ENCODE results near the gene PRSS1.
"Not testable (repeated sequence)": the region's sequence is repeated elsewhere in the genome, so short reads cannot be mapped to it uniquely, and the experiment has no call there.

Gene PRSS1

DNA sequence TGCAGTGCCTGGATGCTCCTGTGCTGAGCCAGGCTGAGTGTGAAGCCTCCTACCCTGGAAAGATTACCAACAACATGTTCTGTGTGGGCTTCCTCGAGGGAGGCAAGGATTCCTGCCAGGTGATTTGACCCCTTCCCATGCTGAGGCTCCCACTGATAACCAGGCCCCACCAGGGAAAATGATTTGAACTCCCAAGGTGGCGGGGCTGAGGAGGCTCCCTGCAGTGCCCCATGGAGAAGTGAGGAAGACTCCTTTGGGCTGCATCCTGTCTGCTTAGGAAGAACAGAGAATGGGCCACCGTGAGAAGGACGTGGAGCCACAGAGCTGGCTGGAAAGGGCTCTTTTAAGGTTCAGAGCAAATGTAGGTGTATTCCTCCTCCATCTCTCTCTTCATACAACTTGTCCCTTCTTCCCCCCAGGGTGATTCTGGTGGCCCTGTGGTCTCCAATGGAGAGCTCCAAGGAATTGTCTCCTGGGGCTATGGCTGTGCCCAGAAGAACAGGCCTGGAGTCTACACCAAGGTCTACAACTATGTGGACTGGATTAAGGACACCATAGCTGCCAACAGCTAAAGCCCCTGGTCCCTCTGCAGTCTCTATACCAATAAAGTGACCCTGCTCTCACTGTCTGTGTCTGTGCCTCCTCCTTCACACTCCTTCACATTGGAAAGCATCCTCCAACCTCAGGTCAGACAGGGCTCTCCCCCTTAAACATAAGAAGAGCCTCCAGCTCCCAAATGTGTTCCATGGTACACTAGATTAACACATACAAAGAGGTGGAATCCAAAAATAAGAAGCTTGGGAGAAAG, 24.9 kb downstream of the PRSS1 start:
- H3K4me2 ChIP-seq = no peak overlapping the region
- no peak overlapping the region for H3K9ac ChIP-seq
- no peaks in the 10 kb centered on the region for H3K36me3 ChIP-seq (ENCODE audit: insufficient read depth)
- H3K27ac ChIP-seq = no peak overlapping the region
- TF ChIP-seq, protein P1, sequence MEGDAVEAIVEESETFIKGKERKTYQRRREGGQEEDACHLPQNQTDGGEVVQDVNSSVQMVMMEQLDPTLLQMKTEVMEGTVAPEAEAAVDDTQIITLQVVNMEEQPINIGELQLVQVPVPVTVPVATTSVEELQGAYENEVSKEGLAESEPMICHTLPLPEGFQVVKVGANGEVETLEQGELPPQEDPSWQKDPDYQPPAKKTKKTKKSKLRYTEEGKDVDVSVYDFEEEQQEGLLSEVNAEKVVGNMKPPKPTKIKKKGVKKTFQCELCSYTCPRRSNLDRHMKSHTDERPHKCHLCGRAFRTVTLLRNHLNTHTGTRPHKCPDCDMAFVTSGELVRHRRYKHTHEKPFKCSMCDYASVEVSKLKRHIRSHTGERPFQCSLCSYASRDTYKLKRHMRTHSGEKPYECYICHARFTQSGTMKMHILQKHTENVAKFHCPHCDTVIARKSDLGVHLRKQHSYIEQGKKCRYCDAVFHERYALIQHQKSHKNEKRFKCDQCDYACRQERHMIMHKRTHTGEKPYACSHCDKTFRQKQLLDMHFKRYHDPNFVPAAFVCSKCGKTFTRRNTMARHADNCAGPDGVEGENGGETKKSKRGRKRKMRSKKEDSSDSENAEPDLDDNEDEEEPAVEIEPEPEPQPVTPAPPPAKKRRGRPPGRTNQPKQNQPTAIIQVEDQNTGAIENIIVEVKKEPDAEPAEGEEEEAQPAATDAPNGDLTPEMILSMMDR (conservative IDR thresholded peaks at IDR 0.05; ENCODE audit: low read depth, low read length) = no peak
- no peaks in the 10 kb centered on the region for H3K27me3 ChIP-seq (ENCODE audit: insufficient read depth, low read depth)
- peaks cover 36% of the 10 kb centered on the region for H3K4me1 ChIP-seq (ENCODE audit: low read depth, poor library complexity, severe bottlenecking)
- H2AFZ ChIP-seq (ENCODE audit: low read depth) = no peak overlapping the region
- no peak overlapping the region for H3K4me3 ChIP-seq (IDR thresholded peaks at IDR 0.05; ENCODE audit: insufficient read depth, low read depth, low read length)
- no peaks in the 10 kb centered on the region for H3K79me2 ChIP-seq (ENCODE audit: insufficient read depth, low read depth)
- H4K20me1 ChIP-seq (ENCODE audit: insufficient read depth) = no peaks in the 10 kb centered on the region

- TF ChIP-seq, protein P1 (conservative IDR thresholded peaks at IDR 0.05; ENCODE audit: low read depth, low read length) = no peak
- H4K20me1 ChIP-seq (ENCODE audit: insufficient read depth) = no peaks in the 10 kb centered on the region
Measured at GRCh38 chr7:142774826-142775225, 25.6 kb downstream of the PRSS1 start.

GRCh38 chr7:142775351-142776115, 26.3 kb downstream of the PRSS1 start:
- not testable (repeated sequence) for H3K36me3 ChIP-seq (ENCODE audit: insufficient read depth); H3K9ac ChIP-seq; H3K4me3 ChIP-seq (IDR thresholded peaks at IDR 0.05; ENCODE audit: insufficient read depth, low read depth, low read length); H4K20me1 ChIP-seq (ENCODE audit: insufficient read depth); H2AFZ ChIP-seq (ENCODE audit: low read depth); H3K27me3 ChIP-seq (ENCODE audit: insufficient read depth, low read depth); H3K79me2 ChIP-seq (ENCODE audit: insufficient read depth, low read depth); H3K27ac ChIP-seq; H3K4me2 ChIP-seq
- peaks cover 22% of the 10 kb centered on the region for H3K4me1 ChIP-seq (ENCODE audit: low read depth, poor library complexity, severe bottlenecking)

More at GRCh38 chr7:142774826-142775225, 25.6 kb downstream of the PRSS1 start:
- Histone ChIP-seq H3K27ac (no peak overlapping the region), H2AFZ (ENCODE audit: low read depth) (no peak overlapping the region), H3K36me3 (ENCODE audit: insufficient read depth) (no peaks in the 10 kb centered on the region), H3K27me3 (ENCODE audit: insufficient read depth, low read depth) (no peaks in the 10 kb centered on the region), H3K9ac (no peak overlapping the region), H3K4me2 (no peak overlapping the region), H3K79me2 (ENCODE audit: insufficient read depth, low read depth) (no peaks in the 10 kb centered on the region), H3K4me3 (IDR thresholded peaks at IDR 0.05; ENCODE audit: insufficient read depth, low read depth, low read length) (no peak overlapping the region), H3K4me1 (ENCODE audit: low read depth, poor library complexity, severe bottlenecking) (peaks cover 30% of the 10 kb centered on the region)

- H3K4me2 ChIP-seq = no peak overlapping the region
Measured at GRCh38 chr7:142776206-142776844, 27.1 kb downstream of the PRSS1 start.

DNA sequence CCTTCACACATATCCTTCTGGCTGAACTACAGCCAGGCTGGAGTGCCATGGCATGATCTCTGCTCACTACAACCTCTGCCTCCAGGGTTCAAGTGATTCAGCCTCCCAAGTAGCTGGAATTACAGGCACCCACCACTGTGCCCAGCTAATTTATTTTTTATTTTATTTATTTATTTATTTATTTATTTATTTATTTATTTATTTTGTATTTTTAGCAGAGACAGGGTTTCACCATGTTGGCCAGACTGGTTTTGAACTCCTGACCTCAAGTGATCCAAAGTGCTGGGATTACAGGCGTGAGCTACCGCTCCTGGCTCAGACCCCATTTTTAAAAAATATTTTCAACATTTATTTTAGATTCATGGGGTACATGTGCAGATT, 27.6 kb downstream of the PRSS1 start:
- H2AFZ ChIP-seq (ENCODE audit: low read depth); H4K20me1 ChIP-seq (ENCODE audit: insufficient read depth); H3K79me2 ChIP-seq (ENCODE audit: insufficient read depth, low read depth); H3K36me3 ChIP-seq (ENCODE audit: insufficient read depth); H3K4me2 ChIP-seq; H3K27ac ChIP-seq; H3K4me3 ChIP-seq (IDR thresholded peaks at IDR 0.05; ENCODE audit: insufficient read depth, low read depth, low read length); H3K4me1 ChIP-seq (ENCODE audit: low read depth, poor library complexity, severe bottlenecking); H3K27me3 ChIP-seq (ENCODE audit: insufficient read depth, low read depth); H3K9ac ChIP-seq: not testable (repeated sequence)

More at GRCh38 chr7:142776206-142776844, 27.1 kb downstream of the PRSS1 start:
- Histone ChIP-seq H2AFZ (ENCODE audit: low read depth) (no peak overlapping the region), H3K4me1 (ENCODE audit: low read depth, poor library complexity, severe bottlenecking) (peaks cover 15% of the 10 kb centered on the region), H3K27me3 (ENCODE audit: insufficient read depth, low read depth) (no peaks in the 10 kb centered on the region), H3K27ac (no peak overlapping the region), H3K9ac (no peak overlapping the region), H4K20me1 (ENCODE audit: insufficient read depth) (no peaks in the 10 kb centered on the region), H3K79me2 (ENCODE audit: insufficient read depth, low read depth) (no peaks in the 10 kb centered on the region), H3K36me3 (ENCODE audit: insufficient read depth) (no peaks in the 10 kb centered on the region), H3K4me3 (IDR thresholded peaks at IDR 0.05; ENCODE audit: insufficient read depth, low read depth, low read length) (no peak overlapping the region)
- TF ChIP-seq, protein P1 (conservative IDR thresholded peaks at IDR 0.05; ENCODE audit: low read depth, low read length) = no peak

Data from KMS-11 (cell line).